OCI-LY7 (cell line): Measurements from ENCODE around the gene ZNF532. TPM values are rescaled to one million over a fixed set of nuclear protein-coding genes. Genes with fewer than 3 reads are reported as not detected.

Experiments used
- BruUV-seq: library from RNA; stranded (reverse); fragments of 400-500 nt; replicated peaks from 2 replicates; lab custom pipeline; 2021; lab: Mats Ljungman, UMichigan
- CTCF ChIA-PET: fragments of 300-600 bp; sonication (Branson Sonifier 250); formaldehyde crosslinking; loops from one replicate; lab custom pipeline; 2022; ENCODE audit warnings: antibody characterized with exemption; ENCODE audit not compliant: unreplicated experiment; lab: Charles Lee
- POLR2A ChIA-PET: fragments of 300-600 bp; sonication (Branson Sonifier 250); formaldehyde crosslinking; loops from one replicate; lab custom pipeline; 2022; ENCODE audit warnings: antibody characterized with exemption; lab: Charles Lee
- DNase-seq: peaks from one replicate; pipeline ENCODE4 v3.0.0-alpha.2; 2015; ENCODE audit warnings: low spot score
- H2AFZ ChIP-seq: fragments of 200-600 bp; sonication (generic), shearing (Covaris generic); 2 replicates; pipeline ENCODE4 v1.6.1; 2014; ENCODE audit warnings: mild to moderate bottlenecking, antibody characterized with exemption, low read length, moderate library complexity
- H3K27ac ChIP-seq: fragments of 200-600 bp; sonication (generic); 2 replicates; pipeline ENCODE4 v1.5.1; 2014; ENCODE audit warnings: mixed run types, low read depth, mild to moderate bottlenecking, moderate library complexity, low read length, inconsistent platforms; ENCODE audit not compliant: poor library complexity, severe bottlenecking
- H3K36me3 ChIP-seq: fragments of 200-600 bp; sonication (generic); 2 replicates; pipeline ENCODE4 v1.6.1; 2014; ENCODE audit warnings: mild to moderate bottlenecking, antibody characterized with exemption, low read length, moderate library complexity, mixed read lengths; ENCODE audit not compliant: insufficient read depth
- H3K4me1 ChIP-seq: fragments of 200-600 bp; sonication (generic); 2 replicates; pipeline ENCODE4 v1.5.1; 2014; ENCODE audit warnings: mild to moderate bottlenecking, low read length; ENCODE audit not compliant: insufficient read depth, poor library complexity, severe bottlenecking
- H3K4me2 ChIP-seq: fragments of 200-600 bp; sonication (generic); 2 replicates; pipeline ENCODE4 v1.6.1; 2014; ENCODE audit warnings: mild to moderate bottlenecking, low read length
- H3K4me3 ChIP-seq: fragments of 200-600 bp; sonication (generic); 2 replicates; pipeline ENCODE4 v1.5.1; 2014; ENCODE audit warnings: mild to moderate bottlenecking, low read depth, low read length; ENCODE audit not compliant: poor library complexity, severe bottlenecking
- H3K79me2 ChIP-seq: fragments of 200-600 bp; sonication (generic); 2 replicates; pipeline ENCODE4 v1.6.1; 2016; ENCODE audit warnings: low read depth, mild to moderate bottlenecking, low read length, moderate library complexity, mixed read lengths; ENCODE audit not compliant: insufficient read depth
- H3K9me2 ChIP-seq: fragments of 200-600 bp; sonication (generic); 2 replicates; pipeline ENCODE4 v1.6.1; 2016; ENCODE audit warnings: mild to moderate bottlenecking, low read length, mixed read lengths; ENCODE audit not compliant: insufficient read depth
- H3K9me3 ChIP-seq: fragments of 200-600 bp; sonication (generic); 2 replicates; pipeline ENCODE4 v1.6.1; 2014; ENCODE audit warnings: mild to moderate bottlenecking, mixed run types, low read length, mixed read lengths
- H4K20me1 ChIP-seq: fragments of 200-600 bp; sonication (generic); 2 replicates; pipeline ENCODE4 v1.6.1; 2014; ENCODE audit warnings: mild to moderate bottlenecking, antibody characterized with exemption, low read length, moderate library complexity, mixed read lengths; ENCODE audit not compliant: insufficient read depth
- CTCF ChIP-seq: fragments of 200-600 bp; sonication (generic); conservative IDR thresholded peaks from 2 replicates; pipeline ENCODE4 v1.5.1; 2014; ENCODE audit warnings: mild to moderate bottlenecking, antibody characterized with exemption, low read length, moderate library complexity, mixed read lengths
- EZH2phosphoT487 ChIP-seq: fragments of 200-600 bp; sonication (generic); IDR thresholded peaks from 2 replicates; pipeline ENCODE4 v1.6.1; 2018; ENCODE audit warnings: low read depth, borderline replicate concordance, mild to moderate bottlenecking, mixed run types, antibody characterized with exemption, low read length, moderate library complexity, mixed read lengths
- intact Hi-C: fragments of 100-400 bp; cut with micrococcal nuclease; formaldehyde crosslinking; loops from one replicate; pipeline ENCODE4 v1.10.0; 2022; ENCODE audit not compliant: unreplicated experiment
- total RNA-seq, 2 experiments: library from RNA; depleted of rRNA in 1 of 2; stranded (reverse); fragments of >200 nt in 1 of 2; shearing (Covaris generic) in 1 of 2; gene quantifications; 2 replicates each; pipeline ENCODE4 v1.2.3, GENCODE V29; 2014 to 2022

Gene ZNF532
- total RNA-seq, 2 experiments from 2014 or later = 10.4 to 18.7 TPM

DNA sequence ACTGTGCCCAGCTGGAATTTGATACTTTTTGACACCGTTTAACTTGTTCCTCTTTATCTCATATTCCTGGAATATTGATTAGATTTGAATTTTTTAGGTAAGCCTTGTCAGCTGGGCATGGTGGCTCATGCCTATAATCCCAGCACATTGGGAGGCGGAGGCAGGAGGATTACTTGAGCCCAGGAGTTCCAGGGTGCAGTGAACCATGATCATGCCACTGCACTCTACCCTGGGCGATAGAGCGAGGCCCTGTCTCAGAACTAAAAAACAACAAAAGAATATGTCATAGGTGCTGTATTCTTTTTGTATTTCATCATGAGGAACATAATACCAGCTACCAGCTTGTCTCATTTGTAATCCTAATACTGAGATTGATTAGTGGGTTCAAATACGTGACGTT lies 90.3 kb downstream of the ZNF532 start:
- CTCF ChIA-PET = no interaction called here
- no peak for DNase-seq
- POLR2A ChIA-PET = no interaction called here
- H3K27ac ChIP-seq = no peak overlapping the region
- H2AFZ ChIP-seq = no peak overlapping the region
- no peaks in the 10 kb centered on the region for H3K9me3 ChIP-seq
- H3K4me1 ChIP-seq = peaks cover 13% of the 10 kb centered on the region
- no peaks in the 10 kb centered on the region for H3K79me2 ChIP-seq
- no TSS peak for BruUV-seq
- no peaks in the 10 kb centered on the region for H3K9me2 ChIP-seq
- H3K4me3 ChIP-seq = no peak overlapping the region
- intact Hi-C loops = no loop called here
- peaks cover 21% of the 10 kb centered on the region for H3K36me3 ChIP-seq
- H3K4me2 ChIP-seq = no peak overlapping the region
- H4K20me1 ChIP-seq = no peaks in the 10 kb centered on the region
- no peak for TF ChIP-seq CTCF
- TF ChIP-seq EZH2phosphoT487 = no peak

DNA sequence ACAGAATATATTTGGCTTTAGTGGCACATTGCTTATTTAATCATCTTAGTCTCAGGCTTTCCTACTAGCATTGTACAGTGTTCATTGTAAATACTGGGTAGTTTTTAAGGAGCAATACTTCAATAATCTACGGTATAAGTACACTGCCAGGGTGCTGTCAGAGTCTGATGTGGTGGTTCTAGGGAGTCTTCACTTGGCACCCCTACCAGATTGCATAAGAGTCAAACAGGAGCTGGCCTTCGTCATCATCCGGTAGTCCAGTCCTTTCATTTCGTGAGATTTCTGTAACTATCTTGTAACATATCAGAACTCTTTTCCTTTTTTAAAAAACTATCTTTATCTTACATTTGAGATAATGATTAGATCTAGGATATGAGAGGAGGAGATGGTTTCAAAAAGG lies 91.1 kb downstream of the ZNF532 start:
- no peaks in the 10 kb centered on the region for H3K79me2 ChIP-seq
- POLR2A ChIA-PET = no interaction called here
- no peaks in the 10 kb centered on the region for H3K9me3 ChIP-seq
- TF ChIP-seq CTCF = no peak
- TF ChIP-seq EZH2phosphoT487 = no peak
- H3K4me1 ChIP-seq = peaks cover 6% of the 10 kb centered on the region
- no peak overlapping the region for H3K27ac ChIP-seq
- no peak overlapping the region for H3K4me2 ChIP-seq
- no peak overlapping the region for H2AFZ ChIP-seq
- peaks cover 21% of the 10 kb centered on the region for H3K36me3 ChIP-seq
- CTCF ChIA-PET = no interaction called here
- no peaks in the 10 kb centered on the region for H4K20me1 ChIP-seq
- BruUV-seq = no TSS peak
- no peak for DNase-seq
- intact Hi-C loops = no loop called here
- H3K9me2 ChIP-seq = no peaks in the 10 kb centered on the region
- H3K4me3 ChIP-seq = no peak overlapping the region

- no peaks in the 10 kb centered on the region for H3K9me2 ChIP-seq
- peaks cover 24% of the 10 kb centered on the region for H3K36me3 ChIP-seq
- ChIA-PET POLR2A (no interaction called here), CTCF (no interaction called here)
- H3K4me3 ChIP-seq = no peak overlapping the region
- no peak for TF ChIP-seq EZH2phosphoT487
- TF ChIP-seq CTCF = no peak
- no TSS peak for BruUV-seq
- DNase-seq = no peak
- no peak overlapping the region for H2AFZ ChIP-seq
- H3K9me3 ChIP-seq = no peaks in the 10 kb centered on the region
- no peaks in the 10 kb centered on the region for H3K79me2 ChIP-seq
- no peak overlapping the region for H3K4me2 ChIP-seq
- peaks cover 10% of the 10 kb centered on the region for H3K4me1 ChIP-seq
- intact Hi-C loops = no loop called here
- H3K27ac ChIP-seq = no peak overlapping the region
- H4K20me1 ChIP-seq = no peaks in the 10 kb centered on the region
These were observed 94.0 kb downstream of the ZNF532 start for GRCh38 chr18:58958628-58959027.
